ENCODE measurements around the gene CGGBP1.
"Not testable (repeated sequence)": the region's sequence is repeated elsewhere in the genome, so short reads cannot be mapped to it uniquely, and the experiment has no call there.

CGGBP1 gene

GRCh38 chr3:88028876-88029275 lies 29.9 kb downstream of the CGGBP1 start:
- Mint-ChIP-seq H3K27ac (no peak overlapping the region), H3K9me3 (peaks cover 14% of the 10 kb centered on the region), H3K27me3 (ENCODE audit: low read depth) (peaks cover 3% of the 10 kb centered on the region), H3K36me3 (ENCODE audit: low read depth) (no peaks in the 10 kb centered on the region), H3K4me1 (peaks cover 4% of the 10 kb centered on the region), H3K4me3 (no peak overlapping the region)
- TF ChIP-seq, protein P1, sequence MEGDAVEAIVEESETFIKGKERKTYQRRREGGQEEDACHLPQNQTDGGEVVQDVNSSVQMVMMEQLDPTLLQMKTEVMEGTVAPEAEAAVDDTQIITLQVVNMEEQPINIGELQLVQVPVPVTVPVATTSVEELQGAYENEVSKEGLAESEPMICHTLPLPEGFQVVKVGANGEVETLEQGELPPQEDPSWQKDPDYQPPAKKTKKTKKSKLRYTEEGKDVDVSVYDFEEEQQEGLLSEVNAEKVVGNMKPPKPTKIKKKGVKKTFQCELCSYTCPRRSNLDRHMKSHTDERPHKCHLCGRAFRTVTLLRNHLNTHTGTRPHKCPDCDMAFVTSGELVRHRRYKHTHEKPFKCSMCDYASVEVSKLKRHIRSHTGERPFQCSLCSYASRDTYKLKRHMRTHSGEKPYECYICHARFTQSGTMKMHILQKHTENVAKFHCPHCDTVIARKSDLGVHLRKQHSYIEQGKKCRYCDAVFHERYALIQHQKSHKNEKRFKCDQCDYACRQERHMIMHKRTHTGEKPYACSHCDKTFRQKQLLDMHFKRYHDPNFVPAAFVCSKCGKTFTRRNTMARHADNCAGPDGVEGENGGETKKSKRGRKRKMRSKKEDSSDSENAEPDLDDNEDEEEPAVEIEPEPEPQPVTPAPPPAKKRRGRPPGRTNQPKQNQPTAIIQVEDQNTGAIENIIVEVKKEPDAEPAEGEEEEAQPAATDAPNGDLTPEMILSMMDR (IDR thresholded peaks at IDR 0.05; ENCODE audit: unreplicated experiment in 3 of 3) = no peak

- Mint-ChIP-seq H3K36me3 (ENCODE audit: low read depth) (no peaks in the 10 kb centered on the region), H3K4me3 (no peak overlapping the region), H3K9me3 (peaks cover 14% of the 10 kb centered on the region), H3K27me3 (ENCODE audit: low read depth) (peaks cover 3% of the 10 kb centered on the region), H3K27ac (no peak overlapping the region), H3K4me1 (no peaks in the 10 kb centered on the region)
- TF ChIP-seq, protein P1 (IDR thresholded peaks at IDR 0.05; ENCODE audit: unreplicated experiment in 3 of 3) = no peak
Observed at GRCh38 chr3:88025001-88025552, 33.7 kb downstream of the CGGBP1 start.

DNA sequence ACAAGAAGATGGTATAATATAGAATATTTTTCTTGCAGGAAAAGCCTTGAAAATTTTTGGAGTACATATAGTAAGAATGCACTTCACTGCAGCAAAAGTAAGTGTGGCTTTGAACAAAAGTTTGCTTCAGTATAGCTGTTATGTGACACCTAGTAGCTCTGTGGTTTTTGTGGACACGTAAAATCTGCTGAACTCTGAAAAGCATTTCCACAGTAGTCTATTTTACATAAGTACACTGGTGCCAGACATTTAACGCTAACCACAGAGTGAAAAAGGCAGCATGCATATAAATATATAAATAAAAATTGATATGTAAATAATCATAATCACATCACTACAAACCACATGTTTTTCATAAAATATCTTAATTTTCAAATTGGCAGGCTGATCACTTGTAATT lies 39.8 kb downstream of the CGGBP1 start:
- Mint-ChIP-seq H3K9me3 (peaks cover 9% of the 10 kb centered on the region), H3K27me3 (ENCODE audit: low read depth) (no peaks in the 10 kb centered on the region), H3K4me3 (no peak overlapping the region), H3K27ac (no peak overlapping the region), H3K36me3 (ENCODE audit: low read depth) (no peaks in the 10 kb centered on the region), H3K4me1 (no peaks in the 10 kb centered on the region)
- TF ChIP-seq, protein P1 (IDR thresholded peaks at IDR 0.05; ENCODE audit: unreplicated experiment in 3 of 3) = no peak

DNA sequence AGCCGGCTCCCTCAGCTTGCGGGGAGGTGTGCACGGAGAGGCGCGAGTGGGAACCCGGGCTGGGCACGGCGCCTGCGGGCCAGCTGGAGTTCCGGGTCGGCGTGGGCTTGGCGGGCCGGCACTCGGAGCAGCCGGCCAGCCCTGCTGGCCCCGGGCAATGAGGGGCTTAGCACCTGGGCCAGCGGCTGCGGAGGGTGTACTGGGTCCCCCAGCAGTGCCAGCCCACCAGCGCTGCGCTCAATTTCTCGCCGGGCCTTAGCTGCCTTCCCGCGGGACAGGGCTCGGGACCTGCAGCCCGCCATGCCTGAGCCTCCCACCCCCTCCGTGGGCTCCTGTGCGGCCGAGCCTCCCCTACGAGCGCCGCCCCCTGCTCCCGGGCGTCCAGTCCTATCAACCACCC lies 43.1 kb downstream of the CGGBP1 start:
- H3K27me3 Mint-ChIP-seq (ENCODE audit: low read depth); H3K9me3 Mint-ChIP-seq; H3K27ac Mint-ChIP-seq: not testable (repeated sequence)

GRCh38 chr3:88013592-88013991 lies 45.2 kb downstream of the CGGBP1 start:
- Mint-ChIP-seq H3K27ac (no peak overlapping the region), H3K4me3 (no peak overlapping the region), H3K9me3 (peaks cover 9% of the 10 kb centered on the region), H3K27me3 (ENCODE audit: low read depth) (no peaks in the 10 kb centered on the region), H3K4me1 (no peaks in the 10 kb centered on the region), H3K36me3 (ENCODE audit: low read depth) (no peaks in the 10 kb centered on the region)
- TF ChIP-seq, protein P1 (IDR thresholded peaks at IDR 0.05; ENCODE audit: unreplicated experiment in 3 of 3) = no peak

More for the DNA sequence above, 43.1 kb downstream of the CGGBP1 start:
- not testable (repeated sequence) for H3K4me3 Mint-ChIP-seq; H3K36me3 Mint-ChIP-seq (ENCODE audit: low read depth); H3K4me1 Mint-ChIP-seq

GRCh38 chr3:88010810-88011209 lies 48.0 kb downstream of the CGGBP1 start:
- TF ChIP-seq, protein P1 (IDR thresholded peaks at IDR 0.05; ENCODE audit: unreplicated experiment in 3 of 3) = no peak
- Mint-ChIP-seq H3K9me3 (no peaks in the 10 kb centered on the region), H3K4me3 (no peak overlapping the region), H3K36me3 (ENCODE audit: low read depth) (no peaks in the 10 kb centered on the region), H3K4me1 (no peaks in the 10 kb centered on the region), H3K27me3 (ENCODE audit: low read depth) (no peaks in the 10 kb centered on the region), H3K27ac (no peak overlapping the region)
